ENCODE data around the gene HMG20A.

HMG20A gene

DNA sequence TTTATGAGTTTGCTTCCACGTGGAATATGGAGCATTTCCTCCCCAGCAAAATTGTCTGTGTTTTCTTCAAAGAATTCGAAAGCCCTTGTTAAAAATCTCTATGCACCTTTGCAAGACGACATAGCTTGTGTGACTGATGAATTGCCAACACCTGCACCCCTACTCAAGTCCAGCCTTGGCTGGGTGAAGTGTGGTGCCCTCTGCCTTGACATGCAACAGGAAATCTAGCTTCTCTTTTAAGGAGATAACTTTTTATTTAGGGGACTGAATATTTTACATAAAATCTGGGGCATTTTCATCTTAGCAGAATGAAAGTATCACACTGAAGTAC lies 647 bp downstream of the HMG20A start:
- TF ChIP-seq POLR2AphosphoS5 (IDR thresholded peaks at IDR 0.05; ENCODE audit: low read depth, low read length), result no peak
- TF ChIP-seq TAF1 (IDR thresholded peaks at IDR 0.05; ENCODE audit: borderline replicate concordance, insufficient read depth, low read length), result no peak
- TF ChIP-seq, protein P1, sequence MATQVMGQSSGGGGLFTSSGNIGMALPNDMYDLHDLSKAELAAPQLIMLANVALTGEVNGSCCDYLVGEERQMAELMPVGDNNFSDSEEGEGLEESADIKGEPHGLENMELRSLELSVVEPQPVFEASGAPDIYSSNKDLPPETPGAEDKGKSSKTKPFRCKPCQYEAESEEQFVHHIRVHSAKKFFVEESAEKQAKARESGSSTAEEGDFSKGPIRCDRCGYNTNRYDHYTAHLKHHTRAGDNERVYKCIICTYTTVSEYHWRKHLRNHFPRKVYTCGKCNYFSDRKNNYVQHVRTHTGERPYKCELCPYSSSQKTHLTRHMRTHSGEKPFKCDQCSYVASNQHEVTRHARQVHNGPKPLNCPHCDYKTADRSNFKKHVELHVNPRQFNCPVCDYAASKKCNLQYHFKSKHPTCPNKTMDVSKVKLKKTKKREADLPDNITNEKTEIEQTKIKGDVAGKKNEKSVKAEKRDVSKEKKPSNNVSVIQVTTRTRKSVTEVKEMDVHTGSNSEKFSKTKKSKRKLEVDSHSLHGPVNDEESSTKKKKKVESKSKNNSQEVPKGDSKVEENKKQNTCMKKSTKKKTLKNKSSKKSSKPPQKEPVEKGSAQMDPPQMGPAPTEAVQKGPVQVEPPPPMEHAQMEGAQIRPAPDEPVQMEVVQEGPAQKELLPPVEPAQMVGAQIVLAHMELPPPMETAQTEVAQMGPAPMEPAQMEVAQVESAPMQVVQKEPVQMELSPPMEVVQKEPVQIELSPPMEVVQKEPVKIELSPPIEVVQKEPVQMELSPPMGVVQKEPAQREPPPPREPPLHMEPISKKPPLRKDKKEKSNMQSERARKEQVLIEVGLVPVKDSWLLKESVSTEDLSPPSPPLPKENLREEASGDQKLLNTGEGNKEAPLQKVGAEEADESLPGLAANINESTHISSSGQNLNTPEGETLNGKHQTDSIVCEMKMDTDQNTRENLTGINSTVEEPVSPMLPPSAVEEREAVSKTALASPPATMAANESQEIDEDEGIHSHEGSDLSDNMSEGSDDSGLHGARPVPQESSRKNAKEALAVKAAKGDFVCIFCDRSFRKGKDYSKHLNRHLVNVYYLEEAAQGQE (IDR thresholded peaks at IDR 0.05; ENCODE audit: insufficient read depth in 1 of 2, low read depth in 2 of 2, low read length in 2 of 2), result no peak
- TF ChIP-seq SIN3A (IDR thresholded peaks at IDR 0.05; ENCODE audit: borderline replicate concordance, insufficient read depth, low read length), result no peak
- no peak for TF ChIP-seq FOXP2 (optimal IDR thresholded peaks at IDR 0.05; ENCODE audit: borderline replicate concordance, extremely low read depth, extremely low read length, insufficient read depth)

DNA sequence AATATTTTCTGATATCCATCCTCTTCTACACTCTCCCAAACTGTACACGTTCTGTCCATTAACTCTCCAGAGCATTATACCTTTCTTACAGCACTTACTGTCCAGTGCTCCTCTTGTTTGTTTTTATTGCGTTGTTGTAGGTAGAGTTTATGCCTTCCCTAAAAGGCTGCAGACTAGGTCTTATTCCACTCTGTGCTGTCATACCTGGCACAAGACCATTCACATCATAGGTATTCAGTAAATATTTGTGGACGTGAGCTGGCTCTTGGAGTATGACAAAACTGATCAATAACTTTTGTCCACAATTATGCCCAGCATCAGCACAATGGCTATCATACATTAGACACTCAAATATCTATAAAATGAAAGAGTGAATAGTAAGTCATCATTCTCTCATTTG lies 4.4 kb downstream of the HMG20A start:
- TF ChIP-seq FOXP2 (optimal IDR thresholded peaks at IDR 0.05; ENCODE audit: borderline replicate concordance, extremely low read depth, extremely low read length, insufficient read depth) (no peak), POLR2AphosphoS5 (IDR thresholded peaks at IDR 0.05; ENCODE audit: low read depth, low read length) (no peak), TAF1 (IDR thresholded peaks at IDR 0.05; ENCODE audit: borderline replicate concordance, insufficient read depth, low read length) (no peak), SIN3A (IDR thresholded peaks at IDR 0.05; ENCODE audit: borderline replicate concordance, insufficient read depth, low read length) (no peak)
- TF ChIP-seq, protein P1 (IDR thresholded peaks at IDR 0.05; ENCODE audit: insufficient read depth in 1 of 2, low read depth in 2 of 2, low read length in 2 of 2), result no peak

DNA sequence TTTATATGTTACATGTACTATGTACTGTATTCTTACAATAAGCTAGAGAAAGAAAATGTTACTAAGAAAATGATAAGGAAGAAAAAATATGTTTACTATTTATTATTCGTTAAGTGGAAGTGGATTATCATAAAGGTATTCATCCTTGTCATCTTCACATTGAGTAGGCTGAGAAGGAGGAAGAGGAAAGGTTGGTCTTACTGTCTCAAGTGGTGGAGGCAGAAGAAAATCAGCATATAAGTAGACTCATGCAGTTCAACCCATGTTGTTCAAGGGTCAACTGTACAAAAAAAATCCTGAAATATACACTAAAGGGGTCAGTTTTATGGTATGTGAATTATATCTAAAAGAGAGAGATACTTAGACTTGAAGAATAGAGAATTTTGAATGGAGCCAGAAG lies 5.7 kb downstream of the HMG20A start:
- no peak for TF ChIP-seq POLR2AphosphoS5 (IDR thresholded peaks at IDR 0.05; ENCODE audit: low read depth, low read length)
- TF ChIP-seq, protein P1 (IDR thresholded peaks at IDR 0.05; ENCODE audit: insufficient read depth in 1 of 2, low read depth in 2 of 2, low read length in 2 of 2), result no peak
- TF ChIP-seq FOXP2 (optimal IDR thresholded peaks at IDR 0.05; ENCODE audit: borderline replicate concordance, extremely low read depth, extremely low read length, insufficient read depth), result no peak
- TF ChIP-seq TAF1 (IDR thresholded peaks at IDR 0.05; ENCODE audit: borderline replicate concordance, insufficient read depth, low read length), result no peak
- no peak for TF ChIP-seq SIN3A (IDR thresholded peaks at IDR 0.05; ENCODE audit: borderline replicate concordance, insufficient read depth, low read length)

DNA sequence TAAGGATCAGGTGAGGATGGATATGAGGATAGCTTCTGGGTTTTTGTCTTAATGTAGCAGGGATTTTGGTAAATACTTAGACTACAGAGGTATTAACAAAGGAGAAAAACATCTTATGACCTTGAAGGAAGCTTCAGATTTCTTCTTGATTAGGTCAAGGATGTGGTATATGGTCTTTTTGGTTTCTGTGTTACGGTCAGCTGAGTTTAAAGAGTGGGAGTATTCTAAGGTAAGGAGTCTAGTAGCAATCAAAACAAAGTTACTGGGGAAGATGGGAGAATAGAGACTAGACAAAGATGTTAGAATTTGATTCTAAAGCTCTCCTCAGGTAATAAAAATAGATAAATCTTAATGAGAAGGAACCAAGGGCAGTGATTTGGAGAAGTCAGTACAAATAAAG lies 6.2 kb downstream of the HMG20A start:
- no peak for TF ChIP-seq FOXP2 (optimal IDR thresholded peaks at IDR 0.05; ENCODE audit: borderline replicate concordance, extremely low read depth, extremely low read length, insufficient read depth)
- TF ChIP-seq POLR2AphosphoS5 (IDR thresholded peaks at IDR 0.05; ENCODE audit: low read depth, low read length), result no peak
- TF ChIP-seq, protein P1 (IDR thresholded peaks at IDR 0.05; ENCODE audit: insufficient read depth in 1 of 2, low read depth in 2 of 2, low read length in 2 of 2), result no peak
- TF ChIP-seq SIN3A (IDR thresholded peaks at IDR 0.05; ENCODE audit: borderline replicate concordance, insufficient read depth, low read length), result no peak
- TF ChIP-seq TAF1 (IDR thresholded peaks at IDR 0.05; ENCODE audit: borderline replicate concordance, insufficient read depth, low read length), result no peak

DNA sequence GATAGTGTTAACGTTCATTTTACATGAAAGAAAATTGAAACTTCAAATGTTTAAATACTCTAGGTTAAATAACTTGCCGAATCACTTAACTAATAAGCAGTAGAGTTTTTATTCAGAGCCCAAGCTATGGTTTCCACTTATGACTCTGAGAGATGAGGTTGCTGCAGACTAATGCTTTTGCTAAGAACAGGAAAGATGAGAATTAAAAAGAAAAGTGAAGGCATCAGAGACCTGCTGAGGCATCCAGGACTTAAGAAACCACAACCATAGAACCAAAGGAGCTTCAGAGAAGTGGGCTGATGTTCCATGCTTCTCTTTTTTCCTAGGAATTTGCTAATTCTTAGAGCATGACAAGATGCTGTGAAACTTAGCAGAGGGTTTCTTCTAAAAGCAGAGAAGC lies 9.5 kb downstream of the HMG20A start:
- TF ChIP-seq, protein P1 (IDR thresholded peaks at IDR 0.05; ENCODE audit: insufficient read depth in 1 of 2, low read depth in 2 of 2, low read length in 2 of 2), result no peak
- TF ChIP-seq TAF1 (IDR thresholded peaks at IDR 0.05; ENCODE audit: borderline replicate concordance, insufficient read depth, low read length), result no peak
- TF ChIP-seq POLR2AphosphoS5 (IDR thresholded peaks at IDR 0.05; ENCODE audit: low read depth, low read length), result no peak
- no peak for TF ChIP-seq FOXP2 (optimal IDR thresholded peaks at IDR 0.05; ENCODE audit: borderline replicate concordance, extremely low read depth, extremely low read length, insufficient read depth)
- no peak for TF ChIP-seq SIN3A (IDR thresholded peaks at IDR 0.05; ENCODE audit: borderline replicate concordance, insufficient read depth, low read length)
